T-helper 17 cell (primary cell): ENCODE data around the gene GREB1L. TPM values are rescaled to one million over a fixed set of nuclear protein-coding genes. Genes with fewer than 3 reads are reported as not detected.

Experiments
- ATAC-seq: fragments of 150-1000 bp; cut with Tn5 transposase; 2 replicates; pipeline ENCODE4 v1.10.0; 2021; ENCODE audit warnings: mild to moderate bottlenecking, moderate library complexity
- DNase-seq, 3 donors: peaks; one replicate each; pipeline versions ENCODE4 v3.0.0 to v3.0.0-alpha.2; 2020 to 2021
- H3K9me3 ChIP-seq: one replicate; pipeline ENCODE4 v1.7.0; 2013; ENCODE audit warnings: low read length, mild to moderate bottlenecking; ENCODE audit not compliant: control insufficient read depth, poor library complexity, severe bottlenecking
- H3K27ac Mint-ChIP-seq: one replicate; pipeline ENCODE4 v1.8.0; 2022; ENCODE audit warnings: mild to moderate bottlenecking, moderate library complexity, mixed read lengths
- H3K27me3 Mint-ChIP-seq: one replicate; pipeline ENCODE4 v1.8.0; 2022; ENCODE audit warnings: mixed read lengths
- H3K36me3 Mint-ChIP-seq: one replicate; pipeline ENCODE4 v1.8.0; 2022; ENCODE audit warnings: low read depth, mixed read lengths
- H3K4me1 Mint-ChIP-seq: one replicate; pipeline ENCODE4 v1.8.0; 2022; ENCODE audit warnings: mild to moderate bottlenecking, mixed read lengths
- H3K4me3 Mint-ChIP-seq: one replicate; pipeline ENCODE4 v1.8.0; 2022; ENCODE audit warnings: mild to moderate bottlenecking, moderate library complexity, mixed read lengths
- total RNA-seq, 4 donors: library from RNA in 2 of 4; stranded (reverse) in 2 of 4; gene quantifications; one replicate each; pipeline ENCODE4 v1.2.3 and lab custom pipeline; 2022 to 2026

Gene GREB1L
- total RNA-seq, 2 donors from 2014 or later: not detected

DNA sequence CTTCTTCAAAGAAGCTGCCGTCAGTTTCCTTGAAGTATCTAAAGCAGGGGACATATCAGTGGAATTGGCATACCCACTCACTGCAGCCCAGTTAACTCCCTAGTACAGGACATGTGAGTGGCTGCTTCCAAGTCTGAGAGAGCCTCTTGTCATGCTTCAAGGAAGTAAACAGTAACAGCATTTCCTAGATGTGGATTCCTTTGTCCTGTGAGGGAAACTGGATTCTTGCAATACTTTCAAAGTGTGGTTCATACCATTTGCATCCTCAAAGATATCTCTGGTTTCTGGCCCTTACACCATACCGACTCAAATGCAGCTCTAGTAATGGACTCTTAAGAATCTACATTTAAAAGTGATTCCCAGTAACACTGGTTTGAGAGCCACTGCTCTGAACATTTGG lies 271.3 kb downstream of the GREB1L start:
- H3K9me3 ChIP-seq: no peaks in the 10 kb centered on the region
- ATAC-seq (no peak), DNase-seq (no peak)
- no peaks in the 10 kb centered on the region for H3K36me3 Mint-ChIP-seq
- H3K4me1 Mint-ChIP-seq: no peaks in the 10 kb centered on the region
- no peak overlapping the region for H3K4me3 Mint-ChIP-seq
- no peak overlapping the region for H3K27ac Mint-ChIP-seq
- no peaks in the 10 kb centered on the region for H3K27me3 Mint-ChIP-seq

GRCh38 chr18:21513741-21514140 lies 271.7 kb downstream of the GREB1L start:
- Mint-ChIP-seq H3K27ac (no peak overlapping the region), H3K4me3 (no peak overlapping the region), H3K4me1 (no peaks in the 10 kb centered on the region), H3K27me3 (no peaks in the 10 kb centered on the region), H3K36me3 (no peaks in the 10 kb centered on the region)
- no peaks in the 10 kb centered on the region for H3K9me3 ChIP-seq
- no peak for DNase-seq
- no peak for ATAC-seq

DNA sequence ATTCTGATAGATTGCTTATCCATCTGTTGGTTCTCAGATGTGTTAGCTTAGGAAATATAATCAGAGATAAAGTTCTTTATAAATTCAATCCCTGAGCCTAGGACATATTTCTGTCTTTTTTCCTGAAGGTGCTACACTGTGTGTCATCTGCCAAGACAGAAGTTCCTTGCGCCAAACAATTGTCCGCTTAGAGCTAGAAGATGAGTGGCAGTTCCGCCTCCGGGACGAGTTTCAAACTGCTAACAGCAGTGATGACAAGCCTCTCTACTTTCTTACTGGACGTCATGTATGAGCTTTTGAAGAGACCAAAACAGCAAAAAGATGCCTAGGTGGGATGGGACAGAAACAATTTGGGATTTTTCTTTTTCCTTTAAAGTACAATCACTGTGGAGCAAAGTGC lies 280.5 kb downstream of the GREB1L start:
- Mint-ChIP-seq H3K27ac (no peak overlapping the region), H3K4me1 (peaks cover 2% of the 10 kb centered on the region), H3K4me3 (no peak overlapping the region), H3K36me3 (peaks cover 8% of the 10 kb centered on the region), H3K27me3 (no peaks in the 10 kb centered on the region)
- no peaks in the 10 kb centered on the region for H3K9me3 ChIP-seq
- DNase-seq (no peak), ATAC-seq (no peak)

GRCh38 chr18:21525916-21526315 lies 283.9 kb downstream of the GREB1L start:
- Mint-ChIP-seq H3K4me1 (peaks cover 3% of the 10 kb centered on the region), H3K27ac (no peak overlapping the region), H3K4me3 (no peak overlapping the region), H3K27me3 (no peaks in the 10 kb centered on the region), H3K36me3 (peaks cover 9% of the 10 kb centered on the region)
- ATAC-seq (no peak), DNase-seq (no peak)
- H3K9me3 ChIP-seq: no peaks in the 10 kb centered on the region

- H3K9me3 ChIP-seq: no peaks in the 10 kb centered on the region
- Mint-ChIP-seq H3K36me3 (peaks cover 9% of the 10 kb centered on the region), H3K4me3 (no peak overlapping the region), H3K4me1 (peaks cover 3% of the 10 kb centered on the region), H3K27ac (no peak overlapping the region), H3K27me3 (no peaks in the 10 kb centered on the region)
- DNase-seq (no peak), ATAC-seq (no peak)
Measured at GRCh38 chr18:21526463-21526862, 284.4 kb downstream of the GREB1L start.

DNA sequence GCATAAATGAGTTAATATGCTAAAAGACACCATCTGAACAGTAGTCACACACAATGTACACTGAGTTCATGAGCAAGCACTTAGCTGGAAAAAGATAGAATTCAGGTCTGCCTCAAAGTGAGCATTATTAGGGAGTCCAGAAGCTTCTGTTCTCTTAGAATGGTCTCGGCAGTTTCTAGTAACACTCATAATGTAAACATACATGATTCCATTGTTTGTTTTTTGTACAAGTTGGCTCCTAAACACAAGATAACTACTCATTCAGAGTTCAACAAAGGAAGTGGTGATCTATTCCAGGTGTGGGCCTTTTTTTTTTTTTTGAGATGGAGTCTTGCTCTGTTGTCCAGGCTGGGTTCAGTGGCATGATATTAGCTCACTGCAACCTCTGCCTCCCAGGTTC lies 292.3 kb downstream of the GREB1L start:
- Mint-ChIP-seq H3K36me3 (no peaks in the 10 kb centered on the region), H3K27me3 (no peaks in the 10 kb centered on the region), H3K4me3 (no peak overlapping the region), H3K4me1 (no peaks in the 10 kb centered on the region), H3K27ac (no peak overlapping the region)
- DNase-seq (no peak), ATAC-seq (no peak)
- no peaks in the 10 kb centered on the region for H3K9me3 ChIP-seq

GRCh38 chr18:21538230-21538629 lies 296.2 kb downstream of the GREB1L start:
- no peaks in the 10 kb centered on the region for H3K9me3 ChIP-seq
- H3K4me1 Mint-ChIP-seq: peaks cover 4% of the 10 kb centered on the region
- H3K4me3 Mint-ChIP-seq: no peak overlapping the region
- no peak overlapping the region for H3K27ac Mint-ChIP-seq
- no peak for ATAC-seq
- H3K27me3 Mint-ChIP-seq: no peaks in the 10 kb centered on the region
- H3K36me3 Mint-ChIP-seq: peaks cover 2% of the 10 kb centered on the region
- DNase-seq: no peak

DNA sequence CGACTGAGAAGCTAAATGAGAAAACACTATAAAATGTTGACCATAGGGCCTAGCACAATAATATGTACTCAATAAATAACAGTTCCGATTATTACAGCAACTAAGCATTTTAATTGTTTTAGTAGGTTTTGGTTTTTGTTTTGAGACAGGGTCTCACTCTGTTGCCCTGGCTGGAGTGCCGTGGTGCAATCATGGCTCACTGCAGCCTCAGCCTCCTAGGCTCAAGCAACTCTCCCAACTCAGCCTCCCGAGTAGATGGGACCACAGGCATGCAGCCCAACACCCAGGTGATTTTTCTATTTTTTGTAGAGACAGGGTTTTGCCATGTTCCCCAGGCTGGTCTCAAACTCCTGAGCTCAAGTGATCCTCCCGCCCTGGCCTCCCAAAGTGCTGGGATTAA lies 304.4 kb downstream of the GREB1L start:
- ATAC-seq (no peak), DNase-seq (no peak)
- Mint-ChIP-seq H3K4me1 (peaks cover 7% of the 10 kb centered on the region), H3K36me3 (peaks cover 6% of the 10 kb centered on the region), H3K27ac (no peak overlapping the region), H3K4me3 (no peak overlapping the region), H3K27me3 (no peaks in the 10 kb centered on the region)
- no peaks in the 10 kb centered on the region for H3K9me3 ChIP-seq

DNA sequence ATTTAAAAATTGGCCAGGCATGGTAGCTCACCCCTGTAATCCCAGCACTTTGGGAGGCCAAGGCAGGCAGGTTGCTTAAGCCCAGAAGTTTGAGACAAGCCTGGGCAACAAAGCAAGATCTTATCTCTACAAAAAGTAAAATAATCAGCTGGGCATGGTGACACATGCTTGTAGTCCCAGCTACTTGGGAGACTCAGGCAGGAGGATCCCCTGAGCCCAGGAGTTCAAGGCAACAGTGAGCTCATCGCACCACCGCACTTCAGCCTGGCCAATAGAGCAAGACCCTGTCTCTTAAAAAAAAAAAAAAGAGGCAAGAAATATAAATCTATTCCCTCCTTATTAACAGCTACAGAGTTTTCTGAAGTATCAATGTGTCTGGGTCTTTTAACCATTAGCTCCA lies 306.6 kb downstream of the GREB1L start:
- ATAC-seq (no peak), DNase-seq (no peak)
- Mint-ChIP-seq H3K36me3 (peaks cover 6% of the 10 kb centered on the region), H3K4me1 (peaks cover 8% of the 10 kb centered on the region), H3K27ac (no peak overlapping the region), H3K4me3 (no peak overlapping the region), H3K27me3 (no peaks in the 10 kb centered on the region)
- H3K9me3 ChIP-seq: no peaks in the 10 kb centered on the region

DNA sequence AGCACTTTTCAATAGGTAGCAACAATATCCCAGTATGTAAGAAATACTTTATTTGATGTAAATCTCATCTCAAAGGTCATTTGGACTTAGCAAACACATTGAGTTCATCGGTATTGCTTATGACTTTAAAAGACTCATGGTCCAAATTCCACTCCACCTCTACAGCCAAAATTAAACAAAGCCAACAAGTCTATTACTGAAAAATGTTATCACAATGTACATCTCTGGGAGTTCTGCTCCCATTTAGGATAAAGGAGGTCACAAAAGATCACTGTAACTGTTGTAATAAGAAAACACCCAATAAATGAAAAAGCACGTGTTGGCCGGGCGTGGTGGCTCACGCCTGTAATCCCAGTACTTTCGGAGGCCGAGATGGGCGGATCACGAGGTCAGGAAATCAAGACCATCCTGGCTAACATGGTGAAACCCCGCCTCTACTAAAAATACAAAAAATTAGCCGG lies 308.5 kb downstream of the GREB1L start:
- DNase-seq (no peak), ATAC-seq (no peak)
- no peaks in the 10 kb centered on the region for H3K9me3 ChIP-seq
- H3K4me1 Mint-ChIP-seq: peaks cover 8% of the 10 kb centered on the region
- H3K27me3 Mint-ChIP-seq: no peaks in the 10 kb centered on the region
- no peak overlapping the region for H3K27ac Mint-ChIP-seq
- H3K36me3 Mint-ChIP-seq: peaks cover 6% of the 10 kb centered on the region
- no peak overlapping the region for H3K4me3 Mint-ChIP-seq

- no peaks in the 10 kb centered on the region for H3K9me3 ChIP-seq
- no peak for DNase-seq
- ATAC-seq: no peak
- Mint-ChIP-seq H3K27ac (no peak overlapping the region), H3K27me3 (no peaks in the 10 kb centered on the region), H3K4me3 (no peak overlapping the region), H3K36me3 (peaks cover 2% of the 10 kb centered on the region), H3K4me1 (no peaks in the 10 kb centered on the region)
Measured at GRCh38 chr18:21557607-21558253, 315.7 kb downstream of the GREB1L start.

DNA sequence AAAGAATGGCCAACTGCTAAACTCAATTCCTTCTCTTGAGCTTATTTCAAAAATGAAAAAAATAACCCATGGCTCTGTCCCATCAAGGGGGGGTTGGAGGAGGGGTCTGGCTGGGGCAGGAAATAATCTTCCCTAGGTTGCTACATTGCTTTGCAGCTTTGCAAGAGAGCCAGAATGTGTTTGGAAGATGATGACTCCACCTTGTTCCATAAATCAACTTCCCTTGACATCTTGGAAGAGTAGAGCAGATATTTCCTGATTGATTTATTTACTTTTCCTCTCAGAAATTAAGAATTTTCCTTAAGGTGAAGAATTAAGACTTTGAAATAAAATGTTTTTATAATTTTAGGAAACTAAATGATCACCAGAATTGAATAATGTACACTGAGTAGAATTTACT lies 317.2 kb downstream of the GREB1L start:
- Mint-ChIP-seq H3K27ac (no peak overlapping the region), H3K4me3 (no peak overlapping the region), H3K36me3 (peaks cover 5% of the 10 kb centered on the region), H3K4me1 (peaks cover 2% of the 10 kb centered on the region), H3K27me3 (no peaks in the 10 kb centered on the region)
- H3K9me3 ChIP-seq: no peaks in the 10 kb centered on the region
- DNase-seq (no peak), ATAC-seq (no peak)

DNA sequence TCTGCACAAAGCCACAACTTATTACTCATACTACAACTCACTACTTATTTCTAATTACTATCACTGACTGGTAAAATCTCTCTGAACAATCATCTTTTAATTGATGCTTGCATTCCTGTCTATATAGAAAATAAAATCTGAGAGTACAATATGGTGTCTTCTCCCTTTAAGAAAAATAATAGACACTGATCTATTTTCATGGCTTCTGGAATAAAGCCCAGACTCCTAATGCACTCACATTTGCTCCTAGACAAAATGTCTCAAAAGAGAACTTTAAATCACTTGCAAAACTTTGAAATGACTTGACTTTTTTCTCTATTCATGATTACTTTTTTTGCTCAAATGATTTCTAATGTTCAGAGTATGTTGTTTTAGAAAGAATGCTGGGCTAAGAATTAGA lies 329.7 kb downstream of the GREB1L start:
- H3K36me3 Mint-ChIP-seq: peaks cover 11% of the 10 kb centered on the region
- H3K27ac Mint-ChIP-seq: no peak overlapping the region
- DNase-seq (no peak), ATAC-seq (no peak)
- no peaks in the 10 kb centered on the region for H3K9me3 ChIP-seq
- H3K27me3 Mint-ChIP-seq: no peaks in the 10 kb centered on the region
- peaks cover 10% of the 10 kb centered on the region for H3K4me1 Mint-ChIP-seq
- no peak overlapping the region for H3K4me3 Mint-ChIP-seq
